Measurements from ENCODE around the gene MAP3K8. TPM values are rescaled to one million over a fixed set of nuclear protein-coding genes. Genes with fewer than 3 reads are reported as not detected.
A peak's percentile ranks its signal among the peaks of the same experiment; 100 is the strongest.

Gene MAP3K8
- total and polyA plus RNA-seq, 4 donors, result 4.2 to 9.6 (median 8.6) TPM

GRCh38 chr10:30396698-30397097 is 37.3 kb upstream of the MAP3K8 start:
- WGBS (ENCODE audit: insufficient coverage), result 29% methylated on average over 1 of the region's 2 CpGs
- Histone ChIP-seq H3K4me3 (ENCODE audit: low read depth, low read length) (no peak overlapping the region), H3K27me3 (ENCODE audit: control insufficient read depth, insufficient read depth, low read length) (peaks cover 3% of the 10 kb centered on the region), H3K36me3 (ENCODE audit: control insufficient read depth, insufficient read depth, low read length) (no peaks in the 10 kb centered on the region), H3K9me3 (ENCODE audit: control insufficient read depth, insufficient read depth, low read length) (no peaks in the 10 kb centered on the region), H3K4me1 (ENCODE audit: control insufficient read depth, insufficient read depth, low read length) (peaks cover 6% of the 10 kb centered on the region), H3K27ac (ENCODE audit: low read depth, low read length) (no peak overlapping the region)
- DNase-seq (ENCODE audit: low read depth in 4 of 6, low spot score in 6 of 6), result no peak

- DNase-seq (ENCODE audit: low read depth in 4 of 6, low spot score in 6 of 6), result no peak
- H3K36me3 ChIP-seq (ENCODE audit: control insufficient read depth, insufficient read depth, low read length), result no peaks in the 10 kb centered on the region
- WGBS (ENCODE audit: insufficient coverage), result 93% methylated on average over 2 of the region's 2 CpGs
- no peaks in the 10 kb centered on the region for H3K27me3 ChIP-seq (ENCODE audit: control insufficient read depth, insufficient read depth, low read length)
- H3K4me3 ChIP-seq (ENCODE audit: low read depth, low read length), result no peak overlapping the region
- no peak overlapping the region for H3K27ac ChIP-seq (ENCODE audit: low read depth, low read length)
- no peaks in the 10 kb centered on the region for H3K9me3 ChIP-seq (ENCODE audit: control insufficient read depth, insufficient read depth, low read length)
- H3K4me1 ChIP-seq (ENCODE audit: control insufficient read depth, insufficient read depth, low read length), result no peaks in the 10 kb centered on the region
Measured at GRCh38 chr10:30398193-30398592, 35.8 kb upstream of the MAP3K8 start.

- Histone ChIP-seq H3K27me3 (ENCODE audit: control insufficient read depth, insufficient read depth, low read length) (no peaks in the 10 kb centered on the region), H3K4me3 (ENCODE audit: low read depth, low read length) (no peak overlapping the region), H3K9me3 (ENCODE audit: control insufficient read depth, insufficient read depth, low read length) (no peaks in the 10 kb centered on the region), H3K27ac (ENCODE audit: low read depth, low read length) (no peak overlapping the region), H3K36me3 (ENCODE audit: control insufficient read depth, insufficient read depth, low read length) (no peaks in the 10 kb centered on the region), H3K4me1 (ENCODE audit: control insufficient read depth, insufficient read depth, low read length) (no peaks in the 10 kb centered on the region)
- WGBS (ENCODE audit: insufficient coverage), result 73% methylated on average over 3 of the region's 4 CpGs
- no peak for DNase-seq (ENCODE audit: low read depth in 4 of 6, low spot score in 6 of 6)
Measured at GRCh38 chr10:30398788-30399187, 35.2 kb upstream of the MAP3K8 start.

GRCh38 chr10:30403494-30403893 is 30.5 kb upstream of the MAP3K8 start:
- DNase-seq (ENCODE audit: low read depth in 4 of 6, low spot score in 6 of 6), result no peak
- whole genome bisulfite sequencing (ENCODE audit: insufficient coverage), result 96% methylated on average over 10 of the region's 18 CpGs
- H3K36me3 ChIP-seq (ENCODE audit: control insufficient read depth, insufficient read depth, low read length), result no peaks in the 10 kb centered on the region
- no peaks in the 10 kb centered on the region for H3K27me3 ChIP-seq (ENCODE audit: control insufficient read depth, insufficient read depth, low read length)
- no peak overlapping the region for H3K4me3 ChIP-seq (ENCODE audit: low read depth, low read length)
- H3K4me1 ChIP-seq (ENCODE audit: control insufficient read depth, insufficient read depth, low read length), result no peaks in the 10 kb centered on the region
- no peak overlapping the region for H3K27ac ChIP-seq (ENCODE audit: low read depth, low read length)
- peaks cover 1% of the 10 kb centered on the region for H3K9me3 ChIP-seq (ENCODE audit: control insufficient read depth, insufficient read depth, low read length)

GRCh38 chr10:30404540-30404939 is 29.4 kb upstream of the MAP3K8 start:
- Histone ChIP-seq H3K27me3 (ENCODE audit: control insufficient read depth, insufficient read depth, low read length) (no peaks in the 10 kb centered on the region), H3K4me3 (ENCODE audit: low read depth, low read length) (no peak overlapping the region), H3K36me3 (ENCODE audit: control insufficient read depth, insufficient read depth, low read length) (no peaks in the 10 kb centered on the region), H3K27ac (ENCODE audit: low read depth, low read length) (no peak overlapping the region), H3K4me1 (ENCODE audit: control insufficient read depth, insufficient read depth, low read length) (no peaks in the 10 kb centered on the region), H3K9me3 (ENCODE audit: control insufficient read depth, insufficient read depth, low read length) (peaks cover 1% of the 10 kb centered on the region)
- WGBS (ENCODE audit: insufficient coverage), result no CpG with 5 or more reads among the region's 5 CpGs
- no peak for DNase-seq (ENCODE audit: low read depth in 4 of 6, low spot score in 6 of 6)

GRCh38 chr10:30411263-30411662 is 22.7 kb upstream of the MAP3K8 start:
- no peak for DNase-seq (ENCODE audit: low read depth in 4 of 6, low spot score in 6 of 6)
- no peaks in the 10 kb centered on the region for H3K9me3 ChIP-seq (ENCODE audit: control insufficient read depth, insufficient read depth, low read length)
- no peak overlapping the region for H3K27ac ChIP-seq (ENCODE audit: low read depth, low read length)
- no peaks in the 10 kb centered on the region for H3K36me3 ChIP-seq (ENCODE audit: control insufficient read depth, insufficient read depth, low read length)
- H3K27me3 ChIP-seq (ENCODE audit: control insufficient read depth, insufficient read depth, low read length), result no peaks in the 10 kb centered on the region
- H3K4me3 ChIP-seq (ENCODE audit: low read depth, low read length), result no peak overlapping the region
- WGBS (ENCODE audit: insufficient coverage), result no CpG with 5 or more reads among the region's 1 CpG
- no peaks in the 10 kb centered on the region for H3K4me1 ChIP-seq (ENCODE audit: control insufficient read depth, insufficient read depth, low read length)

GRCh38 chr10:30412901-30413300 is 21.1 kb upstream of the MAP3K8 start:
- H3K9me3 ChIP-seq (ENCODE audit: control insufficient read depth, insufficient read depth, low read length), result no peaks in the 10 kb centered on the region
- H3K27ac ChIP-seq (ENCODE audit: low read depth, low read length), result no peak overlapping the region
- H3K4me1 ChIP-seq (ENCODE audit: control insufficient read depth, insufficient read depth, low read length), result no peaks in the 10 kb centered on the region
- H3K4me3 ChIP-seq (ENCODE audit: low read depth, low read length), result no peak overlapping the region
- DNase-seq (ENCODE audit: low read depth in 4 of 6, low spot score in 6 of 6), result no peak
- H3K27me3 ChIP-seq (ENCODE audit: control insufficient read depth, insufficient read depth, low read length), result no peaks in the 10 kb centered on the region
- H3K36me3 ChIP-seq (ENCODE audit: control insufficient read depth, insufficient read depth, low read length), result no peaks in the 10 kb centered on the region

- no peaks in the 10 kb centered on the region for H3K9me3 ChIP-seq (ENCODE audit: control insufficient read depth, insufficient read depth, low read length)
Measured at GRCh38 chr10:30413996-30414576, 19.9 kb upstream of the MAP3K8 start.

GRCh38 chr10:30415593-30415992 is 18.4 kb upstream of the MAP3K8 start:
- peak in 2 of 6 donors; percentile 72 to 84 for DNase-seq (ENCODE audit: low read depth in 4 of 6, low spot score in 6 of 6)
- no peak overlapping the region for H3K4me3 ChIP-seq (ENCODE audit: low read depth, low read length)
- H3K9me3 ChIP-seq (ENCODE audit: control insufficient read depth, insufficient read depth, low read length), result no peaks in the 10 kb centered on the region
- 20% methylated on average over 1 of the region's 7 CpGs for WGBS (ENCODE audit: insufficient coverage)
- no peaks in the 10 kb centered on the region for H3K4me1 ChIP-seq (ENCODE audit: control insufficient read depth, insufficient read depth, low read length)
- no peak overlapping the region for H3K27ac ChIP-seq (ENCODE audit: low read depth, low read length)
- H3K27me3 ChIP-seq (ENCODE audit: control insufficient read depth, insufficient read depth, low read length), result no peaks in the 10 kb centered on the region
- H3K36me3 ChIP-seq (ENCODE audit: control insufficient read depth, insufficient read depth, low read length), result no peaks in the 10 kb centered on the region

More at GRCh38 chr10:30413996-30414576, 19.9 kb upstream of the MAP3K8 start:
- H3K4me1 ChIP-seq (ENCODE audit: control insufficient read depth, insufficient read depth, low read length), result no peaks in the 10 kb centered on the region
- 36% methylated on average over 2 of the region's 3 CpGs for WGBS (ENCODE audit: insufficient coverage)
- no peaks in the 10 kb centered on the region for H3K36me3 ChIP-seq (ENCODE audit: control insufficient read depth, insufficient read depth, low read length)
- no peak overlapping the region for H3K4me3 ChIP-seq (ENCODE audit: low read depth, low read length)
- H3K27ac ChIP-seq (ENCODE audit: low read depth, low read length), result no peak overlapping the region
- H3K27me3 ChIP-seq (ENCODE audit: control insufficient read depth, insufficient read depth, low read length), result no peaks in the 10 kb centered on the region
- peak in 2 of 6 donors; percentile 75 to 79 for DNase-seq (ENCODE audit: low read depth in 4 of 6, low spot score in 6 of 6)

GRCh38 chr10:30417301-30417700 is 16.7 kb upstream of the MAP3K8 start:
- WGBS (ENCODE audit: insufficient coverage), result 31% methylated on average over 2 of the region's 3 CpGs

More at GRCh38 chr10:30417301-30417700, 16.7 kb upstream of the MAP3K8 start:
- H3K27me3 ChIP-seq (ENCODE audit: control insufficient read depth, insufficient read depth, low read length), result no peaks in the 10 kb centered on the region
- H3K27ac ChIP-seq (ENCODE audit: low read depth, low read length), result no peak overlapping the region
- H3K4me1 ChIP-seq (ENCODE audit: control insufficient read depth, insufficient read depth, low read length), result no peaks in the 10 kb centered on the region
- no peak overlapping the region for H3K4me3 ChIP-seq (ENCODE audit: low read depth, low read length)
- no peak for DNase-seq (ENCODE audit: low read depth in 4 of 6, low spot score in 6 of 6)
- H3K36me3 ChIP-seq (ENCODE audit: control insufficient read depth, insufficient read depth, low read length), result no peaks in the 10 kb centered on the region
- no peaks in the 10 kb centered on the region for H3K9me3 ChIP-seq (ENCODE audit: control insufficient read depth, insufficient read depth, low read length)
